HS-27A (cell line): ENCODE results near the gene CSMD2.

Experiments used
- DNase-seq: peaks from one replicate; pipeline ENCODE4 v3.0.0-alpha.2; 2012; ENCODE audit warnings: low read depth, missing footprints

CSMD2 gene

GRCh38 chr1:33713058-33713877 lies 451.8 kb downstream of the CSMD2 start:
- no peak for DNase-seq

- DNase-seq: no peak
Observed at GRCh38 chr1:33712186-33712585, 452.8 kb downstream of the CSMD2 start.

- DNase-seq: no peak
Observed at GRCh38 chr1:33711511-33711910, 453.5 kb downstream of the CSMD2 start.

- DNase-seq: no peak
Observed at GRCh38 chr1:33710967-33711366, 454.1 kb downstream of the CSMD2 start.

GRCh38 chr1:33709783-33710718 lies 455.0 kb downstream of the CSMD2 start:
- DNase-seq: no peak

GRCh38 chr1:33709174-33709782 lies 455.8 kb downstream of the CSMD2 start:
- DNase-seq: no peak

GRCh38 chr1:33706634-33707255 lies 458.3 kb downstream of the CSMD2 start:
- DNase-seq: no peak

- DNase-seq: no peak
Observed at GRCh38 chr1:33703464-33703863, 461.6 kb downstream of the CSMD2 start.

- DNase-seq: no peak
Observed at GRCh38 chr1:33698361-33699035, 466.5 kb downstream of the CSMD2 start.

GRCh38 chr1:33697816-33698215 lies 467.2 kb downstream of the CSMD2 start:
- no peak for DNase-seq

GRCh38 chr1:33696962-33697361 lies 468.1 kb downstream of the CSMD2 start:
- DNase-seq: no peak

- no peak for DNase-seq
Observed at GRCh38 chr1:33696311-33696710, 468.7 kb downstream of the CSMD2 start.

GRCh38 chr1:33692206-33693188 lies 472.5 kb downstream of the CSMD2 start:
- no peak for DNase-seq

GRCh38 chr1:33687000-33687399 lies 478.0 kb downstream of the CSMD2 start:
- no peak for DNase-seq

- DNase-seq: no peak
Observed at GRCh38 chr1:33686551-33686950, 478.5 kb downstream of the CSMD2 start.

- no peak for DNase-seq
Observed at GRCh38 chr1:33685256-33685655, 479.8 kb downstream of the CSMD2 start.

GRCh38 chr1:33684396-33685179 lies 480.4 kb downstream of the CSMD2 start:
- DNase-seq: no peak

GRCh38 chr1:33683913-33684312 lies 481.1 kb downstream of the CSMD2 start:
- no peak for DNase-seq

- no peak for DNase-seq
Observed at GRCh38 chr1:33682371-33682770, 482.7 kb downstream of the CSMD2 start.
